A549 (cell line): Measurements from ENCODE around the gene SOX5.

Experiments
- CEBPB ChIP-seq, 2 experiments: fragments of >200 bp in 1 of 2; sonication (Bioruptor Twin) in 1 of 2; formaldehyde crosslinking in 1 of 2; IDR thresholded peaks; 2 replicates each; pipeline ENCODE4 v1.6.1; 2012 to 2016
- CTCF ChIP-seq: fragments of >200 bp; sonication (Bioruptor Twin); formaldehyde crosslinking; IDR thresholded peaks from 3 replicates; pipeline ENCODE4 v1.5.1; 2016
- PBX3 ChIP-seq: IDR thresholded peaks from 2 replicates; pipeline ENCODE4 v1.6.1; 2012
- POLR2A ChIP-seq: IDR thresholded peaks from 2 replicates; pipeline ENCODE4 v1.6.1; 2012; ENCODE audit warnings: mild to moderate bottlenecking, low read length
- TP53 ChIP-seq: fragments of 250-450 bp; sonication (Bioruptor Pico); IDR thresholded peaks from 2 replicates; pipeline ENCODE4 v1.5.0; 2021; ENCODE audit warnings: mild to moderate bottlenecking, moderate library complexity
- ZFP36 ChIP-seq: fragments of 450-650 bp; IDR thresholded peaks from 2 replicates; pipeline ENCODE4 v1.6.1; 2014; ENCODE audit warnings: borderline replicate concordance; ENCODE audit not compliant: partially characterized antibody

GRCh38 chr12:23781118-23781517 is 168.4 kb downstream of the SOX5 start:
- TF ChIP-seq ZFP36 (no peak), CTCF (no peak), TP53 (CRISPR knock-in tag) (no peak), CEBPB (IDR thresholded peaks at IDR 0.05) (no peak), PBX3 (no peak), POLR2A (no peak)
